Astrocyte of the spinal cord (primary cell): ENCODE data around the gene HLA-DPA1.
"Not testable (repeated sequence)": the region's sequence is repeated elsewhere in the genome, so short reads cannot be mapped to it uniquely, and the experiment has no call there.

Experiments
- DNase-seq: peaks from one replicate; pipeline ENCODE4 v3.0.0; 2011; ENCODE audit warnings: low read depth, low spot score
- H3K4me3 ChIP-seq: 2 replicates; pipeline ENCODE4 v1.5.1; 2011; ENCODE audit warnings: low read depth, mild to moderate bottlenecking, low read length, moderate library complexity
- in situ Hi-C: cut with HindIII; loops from 2 replicates; pipeline ENCODE4 v1.10.0; 2017; ENCODE audit warnings: low sequenced_read_pairs
- TF ChIP-seq, protein P1 (sequence below): IDR thresholded peaks from 2 replicates; pipeline ENCODE4 v1.5.1; 2012; ENCODE audit warnings: low read depth, mild to moderate bottlenecking, low read length, inconsistent platforms

Gene HLA-DPA1

DNA sequence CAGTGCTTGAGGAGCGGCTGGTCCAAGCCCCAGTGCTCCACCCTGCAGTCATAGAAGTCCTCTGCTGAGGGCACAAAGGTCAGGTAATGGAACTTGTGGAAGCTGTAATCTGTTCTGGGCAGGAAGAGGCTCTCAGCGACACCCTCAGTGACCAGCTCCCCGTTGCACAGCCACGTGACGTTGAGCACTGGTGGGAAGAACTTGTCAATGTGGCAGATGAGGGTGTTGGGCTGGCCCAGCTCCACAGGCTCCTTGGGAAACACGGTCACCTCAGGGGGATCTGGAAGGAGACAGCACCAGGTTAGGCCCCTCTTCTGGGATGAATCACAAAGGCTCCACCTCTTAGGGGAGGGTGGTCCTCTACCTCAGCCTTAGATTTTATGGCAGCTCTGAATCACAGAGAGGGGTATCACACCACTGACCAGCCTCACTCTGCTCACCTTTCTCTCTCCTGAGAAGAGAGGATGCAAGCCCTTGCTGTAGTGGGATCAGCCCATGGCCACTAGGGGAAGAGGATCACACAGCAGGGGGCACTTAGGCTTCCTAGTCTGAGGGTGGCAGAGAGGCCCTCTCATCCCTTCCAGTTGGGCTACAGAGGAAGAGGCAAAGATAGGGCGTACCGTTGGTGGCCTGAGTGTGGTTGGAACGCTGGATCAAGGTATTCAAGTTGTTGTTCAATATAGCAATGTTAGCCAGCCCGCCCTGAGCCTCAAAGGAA is 4.3 kb downstream of the HLA-DPA1 start:
- in situ Hi-C loops: no loop called here
- no peak for DNase-seq
- H3K4me3 ChIP-seq: no peak overlapping the region
- TF ChIP-seq, protein P1, sequence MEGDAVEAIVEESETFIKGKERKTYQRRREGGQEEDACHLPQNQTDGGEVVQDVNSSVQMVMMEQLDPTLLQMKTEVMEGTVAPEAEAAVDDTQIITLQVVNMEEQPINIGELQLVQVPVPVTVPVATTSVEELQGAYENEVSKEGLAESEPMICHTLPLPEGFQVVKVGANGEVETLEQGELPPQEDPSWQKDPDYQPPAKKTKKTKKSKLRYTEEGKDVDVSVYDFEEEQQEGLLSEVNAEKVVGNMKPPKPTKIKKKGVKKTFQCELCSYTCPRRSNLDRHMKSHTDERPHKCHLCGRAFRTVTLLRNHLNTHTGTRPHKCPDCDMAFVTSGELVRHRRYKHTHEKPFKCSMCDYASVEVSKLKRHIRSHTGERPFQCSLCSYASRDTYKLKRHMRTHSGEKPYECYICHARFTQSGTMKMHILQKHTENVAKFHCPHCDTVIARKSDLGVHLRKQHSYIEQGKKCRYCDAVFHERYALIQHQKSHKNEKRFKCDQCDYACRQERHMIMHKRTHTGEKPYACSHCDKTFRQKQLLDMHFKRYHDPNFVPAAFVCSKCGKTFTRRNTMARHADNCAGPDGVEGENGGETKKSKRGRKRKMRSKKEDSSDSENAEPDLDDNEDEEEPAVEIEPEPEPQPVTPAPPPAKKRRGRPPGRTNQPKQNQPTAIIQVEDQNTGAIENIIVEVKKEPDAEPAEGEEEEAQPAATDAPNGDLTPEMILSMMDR: no peak

DNA sequence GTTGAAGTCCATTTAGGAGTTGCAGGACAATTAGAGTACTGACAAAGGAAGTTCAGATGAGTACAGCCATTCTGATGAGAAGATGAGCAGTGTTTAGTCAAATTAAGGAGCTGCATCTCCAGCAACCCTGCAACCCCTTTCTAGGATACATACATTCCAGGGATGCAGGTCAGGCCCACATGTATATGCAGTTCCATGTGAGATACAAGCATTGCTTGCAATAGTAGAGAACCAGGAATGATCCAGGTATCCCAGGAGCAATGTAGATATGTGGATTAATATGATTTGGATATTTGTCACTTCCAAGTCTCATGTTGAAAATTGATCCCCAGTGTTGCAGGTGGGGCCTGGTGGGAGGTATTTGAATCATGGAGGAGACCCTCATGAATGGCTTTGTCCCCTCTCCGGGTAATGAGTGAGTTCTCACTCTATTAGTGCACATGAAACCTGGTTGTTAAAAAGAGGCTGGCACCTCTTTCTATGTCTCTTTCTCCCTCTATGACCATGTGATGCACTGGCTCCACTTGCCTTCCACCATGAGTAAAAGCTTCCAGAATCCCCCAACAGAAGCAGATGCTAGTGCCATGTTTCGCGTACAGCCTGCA is 6.4 kb downstream of the HLA-DPA1 start:
- H3K4me3 ChIP-seq: no peak overlapping the region
- DNase-seq: no peak
- in situ Hi-C loops: no loop called here
- TF ChIP-seq, protein P1: no peak

DNA sequence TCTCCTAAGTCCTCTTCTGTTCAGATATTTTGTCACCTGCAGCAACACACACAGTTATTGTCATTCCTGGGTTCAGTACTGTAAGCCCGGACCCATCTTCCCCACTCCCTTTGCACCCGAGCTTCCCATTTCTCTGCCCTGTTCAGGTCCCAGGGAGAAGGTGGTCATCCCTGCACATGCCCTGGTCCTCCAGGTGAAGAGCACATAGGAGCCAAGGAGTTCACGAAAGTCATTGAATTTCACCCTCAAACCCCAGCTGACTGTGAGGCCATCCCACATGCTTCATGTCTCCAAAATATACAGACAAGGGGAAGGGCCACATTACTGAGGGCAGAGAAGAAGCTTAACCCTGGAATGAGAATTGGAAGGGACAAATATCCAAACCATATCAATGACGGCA is 8.1 kb downstream of the HLA-DPA1 start:
- no peak for DNase-seq
- no peak overlapping the region for H3K4me3 ChIP-seq
- in situ Hi-C loops: no loop called here
- TF ChIP-seq, protein P1: no peak

DNA sequence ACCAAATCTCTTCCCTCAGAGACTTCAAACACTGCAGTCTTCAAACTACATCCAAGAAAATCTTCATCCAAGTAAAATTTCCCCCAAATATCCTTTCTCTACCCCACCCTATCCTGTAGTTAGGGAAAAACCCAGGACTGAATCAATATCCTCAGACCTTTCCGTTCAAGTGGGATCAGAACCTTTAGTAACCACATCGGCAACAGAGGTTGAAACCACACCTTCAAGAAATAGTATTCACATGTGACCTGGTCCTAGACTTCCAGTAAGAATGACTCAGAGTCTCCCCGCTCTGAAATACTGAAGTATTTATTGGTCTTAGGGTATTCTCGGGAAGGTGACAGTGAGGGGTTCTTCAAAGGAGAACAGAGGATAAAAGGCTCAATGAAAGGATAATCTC is 8.7 kb downstream of the HLA-DPA1 start:
- TF ChIP-seq, protein P1: no peak
- in situ Hi-C loops: no loop called here
- no peak overlapping the region for H3K4me3 ChIP-seq
- no peak for DNase-seq

DNA sequence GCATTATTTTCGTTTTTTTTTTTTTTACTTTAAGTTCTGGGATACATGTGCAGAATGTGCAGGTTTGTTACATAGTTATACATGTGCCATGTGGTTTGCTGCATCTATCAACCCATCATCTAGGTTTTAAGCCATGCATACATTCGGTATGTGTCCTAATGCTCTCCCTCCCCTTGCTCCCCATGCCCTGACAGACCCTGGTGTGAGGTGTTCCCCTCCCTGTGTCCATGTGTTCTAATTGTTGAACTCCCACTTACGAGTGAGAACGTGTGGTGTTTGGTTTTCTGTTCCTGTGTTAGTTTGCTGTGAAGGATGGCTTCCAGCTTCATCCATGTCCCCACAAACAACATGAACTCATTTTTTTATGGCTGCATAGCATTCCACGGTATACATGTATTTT is 10.0 kb downstream of the HLA-DPA1 start:
- in situ Hi-C loops, DNase-seq, H3K4me3 ChIP-seq: not testable (repeated sequence)

DNA sequence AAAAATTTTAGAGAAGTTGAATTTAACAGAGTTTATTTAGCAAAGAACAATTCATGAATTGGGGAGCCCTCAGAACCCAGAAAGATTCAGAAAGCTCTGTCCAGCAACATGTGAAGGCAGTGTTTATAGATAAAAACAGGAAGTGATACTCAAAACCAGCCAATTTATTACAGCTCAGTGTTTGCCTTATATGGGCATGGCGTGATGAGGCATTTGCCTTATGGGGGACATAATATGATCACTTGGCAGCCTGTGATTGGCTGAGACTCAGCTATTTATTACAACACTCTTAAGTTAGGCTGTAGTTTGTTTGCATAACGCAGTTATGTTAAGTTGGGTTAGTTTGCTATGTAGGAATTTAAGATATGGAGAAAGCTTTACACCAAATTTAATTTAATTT is 11.5 kb downstream of the HLA-DPA1 start:
- TF ChIP-seq, protein P1: no peak
- no peak overlapping the region for H3K4me3 ChIP-seq
- in situ Hi-C loops: no loop called here
- DNase-seq: no peak
